NCI-H748 (cell line): ENCODE data around the gene CBR1.
"Not testable (repeated sequence)": the region's sequence is repeated elsewhere in the genome, so short reads cannot be mapped to it uniquely, and the experiment has no call there.

Source experiments
- DNase-seq: peaks from one replicate; lab custom pipeline; 2025; ENCODE audit not compliant: unreplicated experiment; lab: John Stamatoyannopoulos, UW

Gene CBR1

GRCh38 chr21:36079010-36079649 lies 9.3 kb downstream of the CBR1 start:
- no peak for DNase-seq

- no peak for DNase-seq
Observed at GRCh38 chr21:36079671-36080070, 9.8 kb downstream of the CBR1 start.

- DNase-seq = no peak
Observed at GRCh38 chr21:36080386-36080785, 10.6 kb downstream of the CBR1 start.

GRCh38 chr21:36082237-36082664 lies 12.4 kb downstream of the CBR1 start:
- no peak for DNase-seq

GRCh38 chr21:36087362-36088138 lies 17.7 kb downstream of the CBR1 start:
- no peak for DNase-seq

GRCh38 chr21:36089946-36090345 lies 20.1 kb downstream of the CBR1 start:
- DNase-seq = no peak

GRCh38 chr21:36092681-36093080 lies 22.9 kb downstream of the CBR1 start:
- no peak for DNase-seq

GRCh38 chr21:36093512-36093911 lies 23.7 kb downstream of the CBR1 start:
- no peak for DNase-seq

GRCh38 chr21:36096398-36097290 lies 26.8 kb downstream of the CBR1 start:
- DNase-seq = no peak

- no peak for DNase-seq
Observed at GRCh38 chr21:36097427-36098181, 27.8 kb downstream of the CBR1 start.

GRCh38 chr21:36098182-36098532 lies 28.3 kb downstream of the CBR1 start:
- no peak for DNase-seq

GRCh38 chr21:36099000-36099399 lies 29.2 kb downstream of the CBR1 start:
- DNase-seq = no peak

- DNase-seq = not testable (repeated sequence)
Observed at GRCh38 chr21:36099695-36100211, 29.9 kb downstream of the CBR1 start.

- no peak for DNase-seq
Observed at GRCh38 chr21:36100971-36101641, 31.3 kb downstream of the CBR1 start.

GRCh38 chr21:36103434-36103833 lies 33.6 kb downstream of the CBR1 start:
- DNase-seq = no peak

GRCh38 chr21:36104317-36105300 lies 34.8 kb downstream of the CBR1 start:
- DNase-seq = no peak

- no peak for DNase-seq
Observed at GRCh38 chr21:36105327-36105842, 35.6 kb downstream of the CBR1 start.

- DNase-seq = no peak
Observed at GRCh38 chr21:36109868-36110267, 40.0 kb downstream of the CBR1 start.

GRCh38 chr21:36111238-36111637 lies 41.4 kb downstream of the CBR1 start:
- no peak for DNase-seq
